GM12878 (cell line): ENCODE results near the gene GID8. TPM values are rescaled to one million over a fixed set of nuclear protein-coding genes. Genes with fewer than 3 reads are reported as not detected.

Source experiments
- ATAC-seq: fragments of 200-7000 bp; cut with Tn5 transposase; 3 replicates; pipeline ENCODE4 v1.9.1; 2020; ENCODE audit warnings: mild to moderate bottlenecking, moderate library complexity
- BruUV-seq: library from RNA; stranded (reverse); fragments of 400-500 nt; replicated peaks from 2 replicates; lab custom pipeline; 2021; lab: Mats Ljungman, UMichigan
- CTCF ChIA-PET: fragments of 300-600 bp; sonication (Branson Sonifier 250); formaldehyde crosslinking; extraction: SDS; loops from one replicate; lab custom pipeline; 2021; ENCODE audit warnings: inconsistent platforms; lab: Yijun Ruan, JAX
- POLR2A ChIA-PET: fragments of 350-600 bp; formaldehyde crosslinking; extraction: SDS; loops from one replicate; lab custom pipeline; 2021; ENCODE audit warnings: inconsistent platforms; lab: Charles Lee
- RAD21 ChIA-PET: fragments of 300-600 bp; sonication (Branson Sonifier 250); formaldehyde crosslinking; loops from one replicate; lab custom pipeline; 2023; ENCODE audit warnings: antibody characterized with exemption; ENCODE audit not compliant: unreplicated experiment; lab: Charles Lee
- SMC1A ChIA-PET: fragments of 300-600 bp; sonication (Branson Sonifier 250); formaldehyde crosslinking; loops from one replicate; lab custom pipeline; 2023; ENCODE audit not compliant: unreplicated experiment, uncharacterized antibody; lab: Charles Lee
- DNase-seq: peaks from one replicate; pipeline ENCODE4 v3.0.0-alpha.2; 2011; ENCODE audit warnings: low read depth, low spot score
- FAIRE-seq: peaks from 3 replicates; lab custom pipeline; 2011; peaks lifted over from hg19 to GRCh38; lab: Jason Lieb, UNC
- H2AFZ ChIP-seq: 2 replicates; pipeline ENCODE4 v1.6.0; 2011; ENCODE audit warnings: low read depth, low read length, control low read depth; ENCODE audit not compliant: control insufficient read depth
- H3K27ac ChIP-seq: 2 replicates; pipeline ENCODE4 v1.5.1; 2011; ENCODE audit warnings: control low read depth; ENCODE audit not compliant: control insufficient read depth, insufficient read depth
- H3K27me3 ChIP-seq, 2 experiments: replicated peaks in 1 of 2; 2 replicates each; pipeline versions ENCODE4 v1.6.0 to v1.6.1; 2011; ENCODE audit warnings: low read length in 1 of 2; ENCODE audit not compliant: control insufficient read depth in 2 of 2, insufficient read depth in 2 of 2
- H3K36me3 ChIP-seq, 2 experiments: 2 replicates each; pipeline ENCODE4 v1.5.1; 2011; ENCODE audit warnings: low read length in 1 of 2; ENCODE audit not compliant: control insufficient read depth in 2 of 2, insufficient read depth in 2 of 2
- H3K4me1 ChIP-seq: 2 replicates; pipeline ENCODE4 v1.6.1; 2011; ENCODE audit warnings: mild to moderate bottlenecking, low read length, moderate library complexity, mixed read lengths; ENCODE audit not compliant: control insufficient read depth, insufficient read depth
- H3K4me2 ChIP-seq: 2 replicates; pipeline ENCODE4 v1.6.0; 2011; ENCODE audit warnings: control low read depth; ENCODE audit not compliant: control insufficient read depth, insufficient read depth
- H3K4me3 ChIP-seq: fragments of 200-600 bp; sonication (generic); 2 replicates; pipeline ENCODE4 v1.5.1; 2016
- H3K79me2 ChIP-seq: 2 replicates; pipeline ENCODE4 v1.6.0; 2011; ENCODE audit warnings: low read length; ENCODE audit not compliant: control insufficient read depth, insufficient read depth
- H3K9ac ChIP-seq: 2 replicates; pipeline ENCODE4 v1.8.0; 2011; ENCODE audit warnings: low read length, control low read depth, mixed read lengths; ENCODE audit not compliant: control insufficient read depth, insufficient read depth
- H3K9me3 ChIP-seq: replicated peaks from 3 replicates; pipeline ENCODE4 v1.5.1; 2011; ENCODE audit warnings: mild to moderate bottlenecking, low read length; ENCODE audit not compliant: control insufficient read depth, insufficient read depth
- H4K20me1 ChIP-seq: 2 replicates; pipeline ENCODE4 v1.6.0; 2011; ENCODE audit not compliant: control insufficient read depth, insufficient read depth
- CBX3 ChIP-seq: fragments of 200-600 bp; sonication (generic); IDR thresholded peaks from 2 replicates; pipeline ENCODE4 v1.6.1; 2016; ENCODE audit warnings: low read depth, borderline replicate concordance
- CEBPB ChIP-seq, 2 experiments: fragments of 150-350 bp in 1 of 2; IDR thresholded peaks; 2 replicates each; pipeline ENCODE4 v1.6.1; 2012 to 2014; ENCODE audit warnings: low read depth in 2 of 2, low read length in 2 of 2, borderline replicate concordance in 1 of 2, inconsistent platforms in 1 of 2
- FOXM1 ChIP-seq: IDR thresholded peaks from 2 replicates; pipeline ENCODE4 v1.6.1; 2012; ENCODE audit warnings: low read depth, mild to moderate bottlenecking, inconsistent platforms, low read length, moderate library complexity
- GATAD2B ChIP-seq: fragments of 450-650 bp; conservative IDR thresholded peaks from 2 replicates; pipeline ENCODE4 v1.6.1; 2017; ENCODE audit warnings: low read depth, mild to moderate bottlenecking, moderate library complexity
- HDAC2 ChIP-seq: fragments of 200-600 bp; sonication (generic); IDR thresholded peaks from 2 replicates; pipeline ENCODE4 v1.6.1; 2017
- KLF5 ChIP-seq: fragments of 450-650 bp; IDR thresholded peaks from 2 replicates; pipeline ENCODE4 v1.6.1; 2014; ENCODE audit warnings: mild to moderate bottlenecking; ENCODE audit not compliant: partially characterized antibody
- NFIC ChIP-seq: IDR thresholded peaks from 2 replicates; pipeline ENCODE4 v1.6.1; 2012; ENCODE audit warnings: low read depth, mild to moderate bottlenecking, inconsistent platforms, low read length, moderate library complexity
- NKRF ChIP-seq: fragments of 450-650 bp; conservative IDR thresholded peaks from 2 replicates; pipeline ENCODE4 v1.6.1; 2017; ENCODE audit warnings: mild to moderate bottlenecking, moderate library complexity
- NRF1 ChIP-seq: conservative IDR thresholded peaks from 2 replicates; pipeline ENCODE4 v1.6.1; 2011; ENCODE audit warnings: mild to moderate bottlenecking, low read depth, low read length, improper control_type of control experiment
- POLR2A ChIP-seq: IDR thresholded peaks from 2 replicates; pipeline ENCODE4 v1.6.1; 2011; ENCODE audit warnings: low read depth, mild to moderate bottlenecking, low read length
- POLR2AphosphoS5 ChIP-seq: IDR thresholded peaks from 2 replicates; pipeline ENCODE4 v1.6.1; 2011; ENCODE audit warnings: mild to moderate bottlenecking, low read length, inconsistent platforms
- RUNX3 ChIP-seq: IDR thresholded peaks from 2 replicates; pipeline ENCODE4 v1.6.1; 2012; ENCODE audit warnings: low read length, inconsistent platforms
- TCF3 ChIP-seq: IDR thresholded peaks from 2 replicates; pipeline ENCODE4 v1.6.1; 2012; ENCODE audit warnings: low read depth, mild to moderate bottlenecking, low read length, borderline replicate concordance; ENCODE audit not compliant: insufficient read depth
- ZZZ3 ChIP-seq: IDR thresholded peaks from 2 replicates; pipeline ENCODE4 v1.6.1; 2011; ENCODE audit warnings: low read depth; ENCODE audit not compliant: control insufficient read depth, insufficient read length
- WGBS: methylation state at CpG from one replicate; pipeline ENCODE4 v1.1.6; 2016; ENCODE audit warnings: low lambda C conversion rate; ENCODE audit not compliant: insufficient replicate concordance, insufficient coverage; ENCODE audit errors: missing lambda C conversion rate; 5-methylcytosine and 5-hydroxymethylcytosine counted together
- in situ Hi-C: fragments of 300-500 bp; cut with MboI; formaldehyde crosslinking; loops from 9 replicates; pipeline ENCODE4 v1.14.3; 2018; ENCODE audit warnings: mixed read lengths
- intact Hi-C: fragments of 100-400 bp; cut with micrococcal nuclease; formaldehyde crosslinking; loops from one replicate; pipeline ENCODE4 v1.14.2; 2022; ENCODE audit not compliant: unreplicated experiment
- polyA plus RNA-seq, 11 experiments: library from polyadenylated mRNA; depleted of rRNA in 4 of 11; unstranded in 6 of 11; stranded (reverse) in 5 of 11; fragments of >200 nt; fragmentation: Nextera tagmentation in 4 of 11; fragmentation: Illumina TruSeq in 1 of 11; extraction: Ambion mirVana in 4 of 11; extraction: Trizol in 1 of 11; gene quantifications; 1 replicate in 1 of 11; 2 replicates in 10 of 11; pipeline versions ENCODE4 v1.2.1 to v1.2.3, GENCODE V29; 2011 to 2016; ENCODE audit warnings: inconsistent platforms in 2 of 11, missing spikeins in 2 of 11, low read depth in 1 of 11
- total RNA-seq, 4 experiments: library from RNA; depleted of rRNA in 3 of 4; stranded (reverse); fragments of >200 nt in 3 of 4; fragmentation: Illumina TruSeq in 1 of 4; extraction: Trizol in 1 of 4; gene quantifications; 2 replicates each; pipeline versions ENCODE4 v1.2.1 to v1.2.3, GENCODE V29; 2013 to 2021

The GID8 gene
- total and polyA plus RNA-seq, 10 of the 15 experiments (the other 5 are each of a cell fraction or from before 2014, with no cell fraction given), result 12.0 to 33.8 (median 22.2) TPM

DNA sequence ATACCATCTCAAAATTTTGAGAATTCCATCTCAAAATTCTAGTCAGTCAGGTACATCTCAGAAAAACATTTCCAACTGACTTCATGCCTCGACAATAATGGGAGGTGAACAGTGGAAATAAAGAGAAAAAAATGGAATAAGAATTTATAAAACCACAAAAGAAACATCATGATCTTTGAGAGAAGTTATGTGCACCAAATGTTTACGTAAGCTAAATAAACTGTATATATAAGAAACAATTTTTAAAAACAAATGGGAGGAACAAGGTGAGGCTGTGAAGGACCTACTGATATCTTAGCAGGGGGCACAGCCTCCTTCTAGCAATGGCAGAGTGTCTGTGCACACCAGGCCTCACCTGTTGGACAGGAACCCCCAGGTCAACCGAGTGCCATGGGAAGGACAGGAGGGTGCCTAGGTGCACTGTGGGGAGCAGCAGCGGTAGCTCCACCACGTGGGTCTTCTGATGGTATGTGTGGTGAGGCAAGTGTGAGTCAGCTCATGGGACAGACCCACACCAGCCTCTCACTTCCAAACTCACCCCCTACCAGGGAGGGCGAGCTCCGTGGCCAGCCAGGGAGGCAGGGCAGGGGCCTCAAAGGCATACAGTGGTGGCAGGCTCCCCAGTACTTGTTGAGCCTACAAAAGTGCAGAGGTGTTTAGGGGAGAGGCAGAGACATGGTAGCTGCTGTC lies 34.9 kb upstream of the GID8 start:
- Histone ChIP-seq H3K36me3 (peaks cover 31 to 44% of the 10 kb centered on the region in 2 experiments), H3K27me3 (no peaks in the 10 kb centered on the region), H3K27ac (no peak overlapping the region), H3K4me1 (peaks cover 25% of the 10 kb centered on the region), H3K4me3 (no peak overlapping the region), H2AFZ (no peak overlapping the region), H4K20me1 (peaks cover 3% of the 10 kb centered on the region; the same call in 1 of the 2 replicates), H3K9ac (no peak overlapping the region), H3K79me2 (peaks cover 2% of the 10 kb centered on the region; the same call in 1 of the 2 replicates), H3K9me3 (no peaks in the 10 kb centered on the region), H3K4me2 (no peak overlapping the region)
- POLR2A ChIA-PET, result interaction anchor here (0.6 kb wide), 1 partner anchor 15 kb away, joined by 3 read pairs; no protein-coding TSS in a partner anchor
- intact Hi-C loops (loop anchor here (5.0 kb wide), 1 partner anchor 49 kb away; the partner anchor contains the start of gene SLC17A9), in situ Hi-C loops (no loop called here)
- 98% methylated on average over 7 of the region's 7 CpGs for WGBS
- ATAC-seq (no peak), FAIRE-seq (no peak), DNase-seq (no peak)
- RAD21 ChIA-PET, result interaction anchor here (1.3 to 1.5 kb wide), 2 partner anchors 70 to 106 kb away, joined by 3 read pairs; no protein-coding TSS in a partner anchor
- BruUV-seq, result no TSS peak
- CTCF ChIA-PET, result interaction anchor here (0.7 to 8.2 kb wide), 6 partner anchors 13 to 106 kb away, joined by 3 to 92 read pairs (median 4); no protein-coding TSS in a partner anchor
- SMC1A ChIA-PET, result interaction anchor here (0.9 to 3.8 kb wide), 9 partner anchors 11 to 651 kb away, joined by 3 to 20 read pairs (median 4); partner anchors contain the start of gene FNDC11
- peak; percentile 49; the same call in 1 of the 2 replicates for TF ChIP-seq POLR2AphosphoS5
- no peak for TF ChIP-seq CEBPB (IDR thresholded peaks at IDR 0.05; ENCODE audit: borderline replicate concordance in 1 of 2, low read depth in 2 of 2, low read length in 2 of 2)
- TF ChIP-seq POLR2A, result peak; percentile 45

DNA sequence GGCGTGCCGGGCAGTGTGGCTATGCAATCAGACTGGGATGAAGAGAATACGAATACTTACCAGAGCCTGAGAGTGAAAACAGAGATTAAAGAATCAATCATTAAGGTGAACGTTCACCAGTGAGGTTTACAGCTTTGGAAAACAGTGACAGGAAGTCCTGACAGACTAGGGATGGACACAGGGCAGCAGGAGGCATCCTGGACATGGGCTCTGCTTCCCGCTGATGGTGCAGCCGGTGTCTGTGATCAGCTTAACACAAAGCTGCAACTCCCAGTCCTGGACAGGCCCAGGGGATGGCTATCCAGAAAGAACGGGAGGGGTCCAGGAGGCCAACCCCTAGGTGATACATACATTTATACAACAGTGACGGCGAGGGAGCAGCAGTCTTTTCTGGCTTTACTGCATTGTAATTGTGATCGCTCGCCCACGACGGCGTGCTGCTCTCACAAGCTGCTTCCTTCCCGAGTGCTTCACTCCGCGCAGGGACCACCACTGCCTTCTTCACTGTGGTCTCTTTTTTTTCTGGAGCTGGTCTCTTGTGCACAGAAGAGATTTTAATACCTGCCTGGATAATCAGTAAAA lies 32.3 kb upstream of the GID8 start:
- H4K20me1 ChIP-seq, result peaks cover 5% of the 10 kb centered on the region; the same call in 1 of the 2 replicates
- ChIA-PET RAD21 (no interaction called here), SMC1A (no interaction called here), CTCF (no interaction called here), POLR2A (no interaction called here)
- no peak for ATAC-seq
- 93% methylated on average over 17 of the region's 17 CpGs for WGBS
- no peaks in the 10 kb centered on the region for H3K79me2 ChIP-seq
- no peaks in the 10 kb centered on the region for H3K27me3 ChIP-seq
- no peak for DNase-seq
- no peak overlapping the region for H3K4me2 ChIP-seq
- H3K9ac ChIP-seq, result no peak overlapping the region
- no peaks in the 10 kb centered on the region for H3K9me3 ChIP-seq
- in situ Hi-C loops, result no loop called here
- H3K4me1 ChIP-seq, result peaks cover 6% of the 10 kb centered on the region
- intact Hi-C loops, result no loop called here
- no peak for FAIRE-seq
- no TSS peak for BruUV-seq
- no peak overlapping the region for H3K27ac ChIP-seq
- no peak overlapping the region for H3K4me3 ChIP-seq
- H2AFZ ChIP-seq, result no peak overlapping the region
- H3K36me3 ChIP-seq, result peaks cover 43 to 55% of the 10 kb centered on the region in 2 experiments
- no peak for TF ChIP-seq NFIC
- TF ChIP-seq KLF5, result no peak
- no peak for TF ChIP-seq NRF1
- TF ChIP-seq FOXM1, result no peak
- TF ChIP-seq CBX3, result no peak
- no peak for TF ChIP-seq ZZZ3
- no peak for TF ChIP-seq HDAC2
- TF ChIP-seq GATAD2B, result no peak
- no peak for TF ChIP-seq NKRF
- TF ChIP-seq TCF3, result no peak
- TF ChIP-seq RUNX3, result no peak
